ENCODE data around the gene CD300E. TPM values are rescaled to one million over a fixed set of nuclear protein-coding genes. Genes with fewer than 3 reads are reported as not detected.
A peak's percentile ranks its signal among the peaks of the same experiment; 100 is the strongest.

Gene CD300E
- total and polyA plus RNA-seq, 2 of the 13 experiments (the other 11 are each of a cell fraction or from before 2014, with no cell fraction given) = not detected

GRCh38 chr17:74671031-74671771 is 47.7 kb upstream of the CD300E start (continued):
- TF ChIP-seq NPAS2 (CRISPR knock-in tag; IDR thresholded peaks at IDR 0.05; ENCODE audit: borderline replicate concordance) = peak; percentile 96
- TF ChIP-seq ZNF407 (CRISPR knock-in tag; IDR thresholded peaks at IDR 0.05; ENCODE audit: not compliant biosample characterization) = peak; percentile 100
- TF ChIP-seq ZNF607 (CRISPR knock-in tag; IDR thresholded peaks at IDR 0.05; ENCODE audit: borderline replicate concordance) = peak; percentile 100
- no peak for TF ChIP-seq ATF7 (IDR thresholded peaks at IDR 0.05)
- TF ChIP-seq ATF7 (CRISPR knock-in tag; IDR thresholded peaks at IDR 0.05) = peak; percentile 88
- peak; percentile 99 for TF ChIP-seq LRRFIP1 (CRISPR knock-in tag; conservative IDR thresholded peaks at IDR 0.05)
- peak; percentile 100 for TF ChIP-seq MTF2 (CRISPR knock-in tag; IDR thresholded peaks at IDR 0.05; ENCODE audit: borderline replicate concordance)
- TF ChIP-seq PCBP1 (IDR thresholded peaks at IDR 0.05; ENCODE audit: borderline replicate concordance, low read depth, low read length) = no peak
- peak; percentile 100 for TF ChIP-seq IKZF4 (CRISPR knock-in tag; IDR thresholded peaks at IDR 0.05; ENCODE audit: borderline replicate concordance, low read depth, not compliant biosample characterization)
- peak; percentile 86 for TF ChIP-seq MAFG (CRISPR knock-in tag; IDR thresholded peaks at IDR 0.05)
- peak; percentile 100 for TF ChIP-seq TSC22D2 (CRISPR knock-in tag; IDR thresholded peaks at IDR 0.05; ENCODE audit: borderline replicate concordance)
- no peak for TF ChIP-seq KAT2B (IDR thresholded peaks at IDR 0.05; ENCODE audit: borderline replicate concordance, low read depth, low read length)
- TF ChIP-seq FUBP1 (CRISPR knock-in tag; IDR thresholded peaks at IDR 0.05; ENCODE audit: borderline replicate concordance) = peak; percentile 99
- peak; percentile 92 for TF ChIP-seq ZSCAN22 (CRISPR knock-in tag; IDR thresholded peaks at IDR 0.05)
- TF ChIP-seq ZBTB1 (CRISPR knock-in tag; IDR thresholded peaks at IDR 0.05; ENCODE audit: borderline replicate concordance) = peak; percentile 98

Data from HepG2 (cell line).